IMR-90 (cell line): ENCODE results near the gene LEO1. TPM values are rescaled to one million over a fixed set of nuclear protein-coding genes. Genes with fewer than 3 reads are reported as not detected.

Source experiments
- ATAC-seq: fragments of 200-7000 bp; cut with Tn5 transposase; 2 replicates; pipeline ENCODE4 v1.9.1; 2020; ENCODE audit warnings: low read depth, mild to moderate bottlenecking, moderate library complexity
- BruUV-seq: library from RNA; stranded (reverse); fragments of 400-500 nt; replicated peaks from 2 replicates; lab custom pipeline; 2021; lab: Mats Ljungman, UMichigan
- CTCF ChIA-PET: fragments of 300-600 bp; formaldehyde crosslinking; extraction: SDS; loops from one replicate; lab custom pipeline; 2021; ENCODE audit warnings: antibody characterized with exemption; lab: Yijun Ruan, JAX
- POLR2A ChIA-PET: fragments of 300-600 bp; sonication (Branson Sonifier 250); formaldehyde crosslinking; loops from one replicate; lab custom pipeline; 2022; ENCODE audit warnings: antibody characterized with exemption; ENCODE audit not compliant: unreplicated experiment; lab: Charles Lee
- DNase-seq: peaks from one replicate; pipeline ENCODE4 v3.0.0; 2013
- H2AFZ ChIP-seq: replicated peaks from 2 replicates; pipeline ENCODE3; 2013; ENCODE audit warnings: low read length, mild to moderate bottlenecking; ENCODE audit not compliant: poor library complexity
- H2AK5ac ChIP-seq: 2 replicates; pipeline ENCODE4 v1.6.1; 2013; ENCODE audit warnings: low read depth, low read length, inconsistent platforms
- H2AK9ac ChIP-seq: replicated peaks from 2 replicates; pipeline ENCODE3; 2013; ENCODE audit warnings: mild to moderate bottlenecking, low read depth, low read length, moderate library complexity; ENCODE audit not compliant: poor library complexity
- H2BK120ac ChIP-seq: 2 replicates; pipeline ENCODE4 v1.6.1; 2013; ENCODE audit warnings: low read depth, low read length, inconsistent platforms
- H2BK15ac ChIP-seq: 3 replicates; pipeline ENCODE4 v1.6.1; 2013; ENCODE audit warnings: low read depth, low read length, inconsistent platforms
- H2BK20ac ChIP-seq: 2 replicates; pipeline ENCODE4 v1.6.1; 2013; ENCODE audit warnings: low read depth, mild to moderate bottlenecking, inconsistent platforms, low read length, moderate library complexity
- H2BK5ac ChIP-seq: 2 replicates; pipeline ENCODE4 v1.6.1; 2013; ENCODE audit warnings: mild to moderate bottlenecking, low read depth, low read length, inconsistent platforms; ENCODE audit not compliant: poor library complexity, severe bottlenecking
- H3K14ac ChIP-seq: replicated peaks from 2 replicates; pipeline ENCODE4 v1.6.1; 2013; ENCODE audit warnings: low read depth, low read length, inconsistent platforms
- H3K18ac ChIP-seq: 2 replicates; pipeline ENCODE4 v1.6.1; 2013; ENCODE audit warnings: low read depth, low read length, control low read depth
- H3K23ac ChIP-seq: 2 replicates; pipeline ENCODE4 v1.6.1; 2013; ENCODE audit warnings: low read depth, low read length, inconsistent platforms
- H3K27ac ChIP-seq: 2 replicates; pipeline ENCODE4 v1.5.1; 2013; ENCODE audit warnings: mild to moderate bottlenecking, control low read depth, low read length; ENCODE audit not compliant: insufficient read depth
- H3K27me3 ChIP-seq: 2 replicates; pipeline ENCODE4 v1.6.1; 2013; ENCODE audit warnings: low read length; ENCODE audit not compliant: control insufficient read depth, insufficient read depth
- H3K36me3 ChIP-seq: 2 replicates; pipeline ENCODE4 v1.6.1; 2013; ENCODE audit warnings: low read length, mixed read lengths; ENCODE audit not compliant: control insufficient read depth, insufficient read depth
- H3K4ac ChIP-seq: 2 replicates; pipeline ENCODE4 v1.6.1; 2013; ENCODE audit warnings: low read depth, low read length, inconsistent platforms
- H3K4me1 ChIP-seq: 2 replicates; pipeline ENCODE4 v1.6.1; 2013; ENCODE audit warnings: low read length, mixed read lengths; ENCODE audit not compliant: control insufficient read depth, insufficient read depth
- H3K4me2 ChIP-seq: 2 replicates; pipeline ENCODE4 v1.6.1; 2013; ENCODE audit warnings: low read depth, mild to moderate bottlenecking, control low read depth, low read length, moderate library complexity
- H3K4me3 ChIP-seq: 2 replicates; pipeline ENCODE4 v1.5.1; 2013; ENCODE audit warnings: low read depth, mild to moderate bottlenecking, control low read depth, low read length, moderate library complexity; ENCODE audit not compliant: insufficient read depth
- H3K56ac ChIP-seq: 2 replicates; pipeline ENCODE4 v1.6.1; 2013; ENCODE audit warnings: low read length, inconsistent platforms; ENCODE audit not compliant: insufficient read depth; ENCODE audit errors: extremely low read depth
- H3K79me1 ChIP-seq, 2 experiments: 2 replicates each; pipeline ENCODE4 v1.6.1; 2013; ENCODE audit warnings: low read length in 2 of 2, inconsistent platforms in 1 of 2, low read depth in 1 of 2
- H3K9ac ChIP-seq: 2 replicates; pipeline ENCODE4 v1.6.1; 2013; ENCODE audit warnings: low read depth, low read length, control low read depth
- H3K9me1 ChIP-seq: 2 replicates; pipeline ENCODE4 v1.6.1; 2013; ENCODE audit warnings: low read length, inconsistent platforms; ENCODE audit not compliant: insufficient read depth
- H3K9me3 ChIP-seq: 2 replicates; pipeline ENCODE4 v1.6.1; 2013; ENCODE audit warnings: low read length; ENCODE audit not compliant: control insufficient read depth, insufficient read depth
- H4K20me1 ChIP-seq: 2 replicates; pipeline ENCODE4 v1.6.1; 2013; ENCODE audit warnings: low read length, inconsistent platforms; ENCODE audit not compliant: insufficient read depth
- H4K5ac ChIP-seq: 2 replicates; pipeline ENCODE4 v1.6.1; 2013; ENCODE audit warnings: mild to moderate bottlenecking, low read depth, low read length, control low read depth
- H4K8ac ChIP-seq, 2 experiments: 2 replicates each; pipeline ENCODE4 v1.6.1; 2013; ENCODE audit warnings: low read depth in 2 of 2, low read length in 2 of 2, control low read depth in 1 of 2, inconsistent platforms in 1 of 2
- H4K91ac ChIP-seq: 2 replicates; pipeline ENCODE4 v1.6.1; 2013; ENCODE audit warnings: low read depth, low read length, inconsistent platforms; ENCODE audit not compliant: insufficient read depth
- CEBPB ChIP-seq: IDR thresholded peaks from 2 replicates; pipeline ENCODE4 v1.6.1; 2012; ENCODE audit warnings: low read depth, low read length, improper control_type of control experiment
- CHD1 ChIP-seq: IDR thresholded peaks from 2 replicates; pipeline ENCODE4 v1.6.1; 2012; ENCODE audit warnings: low read depth, low read length, improper control_type of control experiment
- CTCF ChIP-seq: conservative IDR thresholded peaks from 2 replicates; pipeline ENCODE4 v1.5.1; 2012; ENCODE audit warnings: mild to moderate bottlenecking, low read depth, low read length, improper control_type of control experiment
- FOS ChIP-seq: fragments of 150-350 bp; IDR thresholded peaks from 2 replicates; pipeline ENCODE4 v1.6.1; 2016; ENCODE audit warnings: low read depth, low read length
- MAZ ChIP-seq: IDR thresholded peaks from 2 replicates; pipeline ENCODE4 v1.6.1; 2012; ENCODE audit warnings: low read depth, mild to moderate bottlenecking, low read length, improper control_type of control experiment, moderate library complexity, borderline replicate concordance
- NFE2L2 ChIP-seq: fragments of 150-350 bp; IDR thresholded peaks from 2 replicates; pipeline ENCODE4 v1.6.1; 2016; ENCODE audit warnings: low read depth, mild to moderate bottlenecking, low read length
- POLR2A ChIP-seq: IDR thresholded peaks from 2 replicates; pipeline ENCODE4 v1.6.1; 2012; ENCODE audit warnings: mild to moderate bottlenecking, low read depth, low read length
- RAD21 ChIP-seq: IDR thresholded peaks from 2 replicates; pipeline ENCODE4 v1.6.1; 2012; ENCODE audit warnings: low read length, improper control_type of control experiment
- RCOR1 ChIP-seq: IDR thresholded peaks from 2 replicates; pipeline ENCODE4 v1.6.1; 2012; ENCODE audit warnings: mild to moderate bottlenecking, low read length, improper control_type of control experiment; ENCODE audit not compliant: insufficient replicate concordance
- RFX5 ChIP-seq: IDR thresholded peaks from 2 replicates; pipeline ENCODE4 v1.8.0; 2012; ENCODE audit warnings: low read depth, mild to moderate bottlenecking, low read length, moderate library complexity
- SMC3 ChIP-seq: fragments of 150-350 bp; IDR thresholded peaks from 2 replicates; pipeline ENCODE4 v1.6.1; 2016; ENCODE audit warnings: low read depth, mild to moderate bottlenecking, antibody characterized with exemption, low read length, moderate library complexity
- WGBS, 2 experiments: methylation state at CpG; one replicate each; pipeline versions ENCODE4 v1.1.5 to v1.1.7; 2013; ENCODE audit warnings: missing lambda C conversion rate in 2 of 2; ENCODE audit not compliant: insufficient read length in 1 of 2; ENCODE audit errors: extremely low coverage in 2 of 2; 5-methylcytosine and 5-hydroxymethylcytosine counted together
- dilution Hi-C: fragments of 300-500 bp; cut with HindIII; formaldehyde crosslinking; loops from one replicate; pipeline ENCODE4 v1.14.3; 2018; ENCODE audit warnings: low sequenced_read_pairs; ENCODE audit not compliant: unreplicated experiment
- in situ Hi-C: fragments of 300-500 bp; cut with MboI; formaldehyde crosslinking; loops from 3 replicates; pipeline ENCODE4 v1.14.3; 2019; ENCODE audit warnings: low sequenced_read_pairs, inconsistent platforms, mixed read lengths
- intact Hi-C: fragments of 100-400 bp; cut with micrococcal nuclease; formaldehyde crosslinking; loops from 2 replicates; pipeline ENCODE4 v1.10.0; 2022
- polyA plus RNA-seq, 3 experiments: library from polyadenylated mRNA; depleted of rRNA; stranded (reverse); fragments of >200 nt; gene quantifications; 2 replicates each; pipeline ENCODE4 v1.2.3, GENCODE V29; 2012; ENCODE audit warnings: low replicate concordance in 1 of 3
- total RNA-seq: library from RNA; depleted of rRNA; stranded (reverse); fragments of >200 nt; gene quantifications from 2 replicates; pipeline ENCODE4 v1.2.3, GENCODE V29; 2012
- TF ChIP-seq, protein P1 (sequence below): fragments of 150-350 bp; IDR thresholded peaks from 2 replicates; pipeline ENCODE4 v1.6.1; 2017; ENCODE audit warnings: mild to moderate bottlenecking, antibody characterized with exemption, low read length, low read depth
- TF ChIP-seq, protein P2 (sequence below): fragments of 150-350 bp; IDR thresholded peaks from 2 replicates; pipeline ENCODE4 v1.6.1; 2016; ENCODE audit warnings: low read depth, mild to moderate bottlenecking, low read length, moderate library complexity, borderline replicate concordance

LEO1 gene
- total and polyA plus RNA-seq, 2 of the 4 experiments (the other 2 are of a cell fraction), result 9.0 to 11.5 TPM

DNA sequence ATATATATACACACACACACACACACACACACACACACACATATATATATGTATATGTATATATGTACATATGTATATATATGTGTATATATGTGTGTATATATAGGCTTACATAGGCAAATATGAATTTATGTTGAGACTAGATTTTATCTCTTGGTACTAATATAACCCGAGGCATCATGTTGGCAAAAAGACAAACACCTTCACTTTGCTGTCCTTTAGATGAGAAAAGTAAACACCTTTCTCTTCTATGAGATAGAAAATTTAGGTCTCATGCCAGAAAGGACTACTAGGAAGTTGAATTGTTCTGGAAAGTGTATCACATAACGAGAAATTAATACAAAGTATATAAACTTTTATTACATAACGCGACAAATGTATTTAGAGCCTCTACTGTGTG is 19.6 kb upstream of the LEO1 start:
- DNase-seq, result no peak

More for the DNA sequence above, 19.6 kb upstream of the LEO1 start:
- ChIA-PET POLR2A (no interaction called here), CTCF (no interaction called here)
- no peak overlapping the region for H3K14ac ChIP-seq
- no peak overlapping the region for H3K4me2 ChIP-seq
- no peak overlapping the region for H2AK5ac ChIP-seq
- H3K27me3 ChIP-seq, result no peaks in the 10 kb centered on the region
- H4K91ac ChIP-seq, result no peak overlapping the region
- H3K4me3 ChIP-seq, result no peak overlapping the region
- H2BK15ac ChIP-seq, result no peak overlapping the region
- no peak overlapping the region for H4K8ac ChIP-seq
- H3K79me1 ChIP-seq, result no peaks in the 10 kb centered on the region
- H3K18ac ChIP-seq, result no peak overlapping the region
- intact Hi-C loops (no loop called here), in situ Hi-C loops (no loop called here), dilution Hi-C loops (no loop called here)
- H2BK20ac ChIP-seq, result no peak overlapping the region
- no peaks in the 10 kb centered on the region for H3K9me1 ChIP-seq
- peaks cover 4% of the 10 kb centered on the region for H3K4me1 ChIP-seq
- H3K56ac ChIP-seq, result no peak overlapping the region
- TF ChIP-seq SMC3 (no peak), CTCF (no peak), RAD21 (no peak), NFE2L2 (no peak), RCOR1 (no peak), RFX5 (no peak), FOS (no peak), MAZ (no peak), CEBPB (no peak), CHD1 (no peak), POLR2A (no peak)
- TF ChIP-seq, protein P1, sequence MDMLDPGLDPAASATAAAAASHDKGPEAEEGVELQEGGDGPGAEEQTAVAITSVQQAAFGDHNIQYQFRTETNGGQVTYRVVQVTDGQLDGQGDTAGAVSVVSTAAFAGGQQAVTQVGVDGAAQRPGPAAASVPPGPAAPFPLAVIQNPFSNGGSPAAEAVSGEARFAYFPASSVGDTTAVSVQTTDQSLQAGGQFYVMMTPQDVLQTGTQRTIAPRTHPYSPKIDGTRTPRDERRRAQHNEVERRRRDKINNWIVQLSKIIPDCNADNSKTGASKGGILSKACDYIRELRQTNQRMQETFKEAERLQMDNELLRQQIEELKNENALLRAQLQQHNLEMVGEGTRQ, result no peak
- TF ChIP-seq, protein P2, sequence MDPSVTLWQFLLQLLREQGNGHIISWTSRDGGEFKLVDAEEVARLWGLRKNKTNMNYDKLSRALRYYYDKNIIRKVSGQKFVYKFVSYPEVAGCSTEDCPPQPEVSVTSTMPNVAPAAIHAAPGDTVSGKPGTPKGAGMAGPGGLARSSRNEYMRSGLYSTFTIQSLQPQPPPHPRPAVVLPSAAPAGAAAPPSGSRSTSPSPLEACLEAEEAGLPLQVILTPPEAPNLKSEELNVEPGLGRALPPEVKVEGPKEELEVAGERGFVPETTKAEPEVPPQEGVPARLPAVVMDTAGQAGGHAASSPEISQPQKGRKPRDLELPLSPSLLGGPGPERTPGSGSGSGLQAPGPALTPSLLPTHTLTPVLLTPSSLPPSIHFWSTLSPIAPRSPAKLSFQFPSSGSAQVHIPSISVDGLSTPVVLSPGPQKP, result no peak
- no peaks in the 10 kb centered on the region for H4K20me1 ChIP-seq
- H3K27ac ChIP-seq, result no peak overlapping the region
- H3K4ac ChIP-seq, result no peak overlapping the region
- H3K23ac ChIP-seq, result no peak overlapping the region
- no peak overlapping the region for H2BK120ac ChIP-seq
- no TSS peak for BruUV-seq
- no peak overlapping the region for H4K5ac ChIP-seq
- H3K9me3 ChIP-seq, result no peaks in the 10 kb centered on the region
- H3K36me3 ChIP-seq, result no peaks in the 10 kb centered on the region
- H2AFZ ChIP-seq, result no peak overlapping the region
- no CpG with 5 or more reads among the region's 4 CpGs for WGBS, 2 experiments
- no peak overlapping the region for H2AK9ac ChIP-seq
- H3K9ac ChIP-seq, result no peak overlapping the region
- ATAC-seq, result no peak
- H2BK5ac ChIP-seq, result no peak overlapping the region
